Activated naive CD4-positive, alpha-beta T cell (primary cell): ENCODE data around the gene TSPEAR.
"Not testable (repeated sequence)": the region's sequence is repeated elsewhere in the genome, so short reads cannot be mapped to it uniquely, and the experiment has no call there.

Source experiments
- DNase-seq, 4 experiments: peaks; one replicate each; lab custom pipeline; 2025; lab: John Stamatoyannopoulos, UW

TSPEAR gene

DNA sequence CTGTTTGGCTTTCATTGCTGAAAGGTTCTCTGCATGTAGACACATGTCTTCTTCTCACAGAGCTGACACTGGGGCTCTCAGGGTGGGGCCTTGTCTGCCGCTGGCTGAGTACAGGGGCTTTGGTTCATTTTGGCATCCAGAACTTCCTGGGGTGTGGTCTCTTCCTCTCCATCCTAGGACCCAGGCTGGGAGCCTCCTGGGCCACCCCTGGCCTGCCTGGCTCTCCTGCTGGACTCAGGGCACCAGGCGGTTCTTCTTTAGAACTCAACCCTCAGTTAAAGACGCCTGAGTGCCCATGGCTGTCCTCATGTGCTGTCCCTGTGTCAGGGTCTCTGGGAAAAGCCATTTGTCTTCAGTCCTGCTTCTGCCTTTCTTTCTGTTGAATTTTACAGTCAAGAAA lies 125.5 kb downstream of the TSPEAR start:
- no peak for DNase-seq

- no peak for DNase-seq
These were observed 127.6 kb downstream of the TSPEAR start for GRCh38 chr21:44583800-44584147.

DNA sequence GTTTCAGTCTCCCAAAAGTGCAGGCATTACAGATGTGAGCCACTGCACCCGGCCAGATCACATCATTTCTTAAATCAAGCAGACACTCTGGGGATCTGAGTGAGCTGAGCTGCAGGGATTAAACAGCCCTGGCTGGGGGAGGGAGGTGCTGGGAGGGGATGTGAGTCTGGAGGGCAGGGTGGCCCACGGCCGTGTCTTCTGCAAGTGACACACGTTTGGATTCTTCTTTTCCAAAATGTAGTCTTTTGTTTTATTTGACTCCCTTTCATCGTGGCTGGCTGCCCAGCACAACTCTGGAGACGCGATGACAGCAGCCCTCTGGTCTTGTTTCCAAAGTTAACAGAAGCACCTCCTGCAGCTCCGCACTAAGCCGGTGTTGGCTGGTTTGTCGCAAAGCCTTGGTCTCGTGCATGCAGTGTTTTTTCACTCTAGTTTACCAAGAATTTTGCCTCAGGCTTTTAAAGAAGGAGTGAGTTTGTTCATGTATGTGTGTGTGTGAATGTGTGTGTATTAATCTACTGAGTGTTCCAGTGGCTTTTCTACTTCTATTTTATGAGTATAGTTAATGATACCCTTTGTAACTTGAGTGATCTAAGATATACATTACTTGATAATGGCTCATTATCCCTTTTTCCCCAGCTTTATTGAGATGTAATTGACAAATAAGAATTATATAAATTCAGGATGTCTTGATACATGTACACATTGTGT lies 128.1 kb downstream of the TSPEAR start:
- DNase-seq: no peak

- DNase-seq: no peak
These were observed 129.3 kb downstream of the TSPEAR start for GRCh38 chr21:44582055-44582454.

- DNase-seq: no peak
These were observed 130.2 kb downstream of the TSPEAR start for GRCh38 chr21:44581158-44581557.

GRCh38 chr21:44580231-44580821 lies 131.0 kb downstream of the TSPEAR start, which contains the start of gene KRTAP10-5:
Gene KRTAP10-5 (minus strand): TSS chr21:44580604. CDS start chr21:44580578, 26 bp downstream.
- DNase-seq: not testable (repeated sequence)

DNA sequence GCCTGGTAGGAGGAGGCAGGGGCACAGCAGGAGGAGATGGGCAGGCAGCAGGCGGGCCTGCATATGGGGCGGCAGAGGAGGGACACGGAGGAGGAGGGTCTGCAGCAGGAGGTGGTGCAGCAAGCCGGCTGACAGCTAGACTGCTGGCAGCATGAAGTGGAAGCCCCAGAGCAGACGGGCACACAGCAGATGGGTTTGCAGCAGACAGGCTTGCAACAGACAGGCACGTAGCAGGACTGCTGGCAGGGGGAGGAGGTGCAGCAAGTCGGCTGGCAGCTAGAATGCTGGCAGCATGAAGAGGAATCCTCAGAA lies 131.6 kb downstream of the TSPEAR start:
- no peak for DNase-seq

DNA sequence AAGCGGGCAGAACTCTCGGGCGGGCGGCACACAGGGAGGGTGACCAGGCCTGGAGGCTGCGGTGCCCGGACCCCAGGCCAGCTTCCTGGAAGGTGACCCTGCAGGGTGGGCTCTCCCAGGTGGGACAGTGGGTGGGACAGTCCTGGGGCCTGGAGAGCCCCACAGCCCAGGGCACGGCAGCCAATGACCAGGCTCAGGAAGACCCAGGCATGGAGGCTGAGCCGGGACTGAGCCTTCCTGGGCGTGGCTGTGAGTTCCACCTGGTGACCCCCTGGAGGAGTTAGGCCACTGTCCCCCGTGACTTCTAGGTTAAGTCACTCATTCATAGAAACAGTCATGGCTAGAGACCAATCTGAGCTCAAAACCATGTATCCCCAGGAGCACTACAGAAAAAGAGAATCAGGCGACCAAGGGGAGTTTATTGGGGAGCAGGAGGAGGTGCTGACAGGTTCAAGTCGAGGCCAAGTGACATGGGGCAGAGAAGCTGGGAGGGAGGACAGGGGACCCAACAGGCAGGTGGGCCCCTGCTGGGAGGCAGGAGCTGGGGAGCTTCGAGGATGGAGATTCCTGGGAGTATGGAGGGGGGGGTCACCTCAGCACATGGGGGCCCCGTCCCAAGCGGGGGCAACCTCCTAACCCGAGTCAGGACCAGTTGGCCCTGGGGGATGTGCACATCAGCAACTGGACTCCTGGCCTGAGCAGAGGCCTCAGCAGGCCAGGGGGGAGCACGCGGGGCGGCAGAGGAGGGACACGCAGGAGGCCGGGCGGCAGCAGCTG lies 132.1 kb downstream of the TSPEAR start:
- no peak for DNase-seq

- no peak for DNase-seq
These were observed 132.9 kb downstream of the TSPEAR start for GRCh38 chr21:44578371-44579055.

DNA sequence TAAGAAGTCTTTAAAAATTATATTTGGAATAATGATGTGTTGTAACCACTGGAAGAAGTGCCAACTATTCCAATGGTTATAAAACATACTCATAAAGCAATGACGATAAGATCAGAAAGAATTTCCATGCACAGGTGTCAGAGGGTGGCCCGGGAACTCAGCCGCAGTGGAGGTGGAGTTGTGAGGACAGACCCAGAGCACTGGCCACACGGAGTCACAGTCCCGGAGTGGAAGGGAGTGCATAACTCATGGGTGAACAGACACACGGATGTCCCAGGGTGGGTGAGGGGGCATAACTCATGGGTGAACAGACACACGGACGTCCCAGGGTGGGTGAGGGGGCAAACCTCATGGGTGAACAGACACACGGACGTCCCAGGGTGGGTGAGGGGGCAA lies 135.3 kb downstream of the TSPEAR start:
- no peak for DNase-seq

- DNase-seq: no peak
These were observed 135.9 kb downstream of the TSPEAR start for GRCh38 chr21:44575307-44576024.

- no peak for DNase-seq
These were observed 136.7 kb downstream of the TSPEAR start for GRCh38 chr21:44574457-44575306.

- DNase-seq: not testable (repeated sequence)
These were observed 137.5 kb downstream of the TSPEAR start, which contains the start of gene KRTAP10-4 for GRCh38 chr21:44573630-44574456. Gene KRTAP10-4 (plus strand): TSS chr21:44573729. CDS start chr21:44573759, 30 bp downstream.

DNA sequence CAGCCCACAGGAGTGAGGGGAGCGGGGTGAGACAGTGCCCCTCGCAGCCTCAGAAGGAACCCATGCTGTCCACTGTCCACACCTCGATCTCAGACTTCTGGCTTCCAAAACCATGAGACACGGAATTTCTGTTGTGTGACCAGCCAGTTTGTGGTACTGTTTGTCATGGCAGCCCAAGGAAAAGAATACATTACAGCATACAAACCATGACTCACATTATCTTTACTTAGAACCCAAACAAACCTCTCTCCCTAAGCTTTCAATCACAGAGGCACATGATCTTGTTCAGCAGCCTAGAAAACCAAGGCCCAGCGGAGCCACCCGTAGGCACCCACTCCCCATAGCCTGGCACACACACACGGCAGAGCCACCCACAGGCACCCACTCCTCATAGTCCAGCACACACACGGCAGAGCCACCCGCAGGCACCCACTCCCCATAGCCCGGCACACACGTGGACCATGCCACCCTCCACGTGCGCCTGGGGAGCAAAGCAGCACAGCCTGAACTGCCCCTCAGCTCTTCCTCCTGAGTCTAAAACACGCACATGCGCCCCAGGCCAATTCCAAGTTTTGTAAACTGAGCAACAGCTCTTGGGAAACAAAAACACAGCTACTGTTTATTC lies 138.3 kb downstream of the TSPEAR start:
- no peak for DNase-seq

DNA sequence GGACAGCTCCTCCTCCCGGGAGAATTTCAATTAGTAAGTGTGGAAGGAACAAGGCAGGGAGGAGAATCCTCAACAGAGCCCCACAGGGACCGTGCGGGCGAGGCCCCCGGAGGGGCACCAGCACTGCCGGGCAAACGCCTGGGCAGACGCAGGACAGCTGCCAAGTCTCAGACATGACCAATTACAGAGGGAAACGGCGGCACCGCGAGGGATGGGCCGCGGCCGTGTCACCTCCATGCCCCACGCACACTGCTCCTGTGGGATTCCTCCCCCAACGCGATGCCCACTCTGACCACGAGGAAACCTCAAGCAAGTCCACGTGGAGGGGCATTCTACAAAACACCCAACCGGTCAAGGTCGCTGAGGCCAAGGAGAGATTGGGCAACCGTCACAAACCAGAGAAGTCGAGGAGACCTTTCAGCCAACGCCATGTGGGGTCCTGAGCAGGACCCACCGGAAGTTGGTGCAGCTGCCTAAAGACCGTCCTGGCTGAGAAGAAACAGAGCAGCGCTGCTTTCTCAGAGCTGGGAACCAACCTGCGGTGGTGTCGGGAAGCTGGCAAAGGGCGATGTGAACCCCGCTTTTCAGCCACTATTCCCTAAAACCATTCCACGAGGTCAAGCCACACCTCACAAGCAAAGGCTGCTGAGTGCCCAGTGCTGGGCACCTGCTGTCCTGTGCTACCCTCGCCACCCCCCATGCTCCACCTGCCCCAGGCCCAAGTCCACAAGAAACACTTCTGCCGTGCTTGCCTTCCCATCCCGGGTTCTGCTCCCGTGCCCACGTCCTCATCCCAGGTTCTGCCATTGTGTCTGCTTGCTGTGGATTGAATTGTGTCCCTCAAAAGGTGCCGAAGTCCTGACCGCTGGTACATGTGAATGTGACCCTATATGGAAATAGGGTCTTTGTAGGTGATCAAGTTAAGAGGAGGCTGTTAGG lies 139.3 kb downstream of the TSPEAR start:
- DNase-seq: no peak

- DNase-seq: no peak
These were observed 140.1 kb downstream of the TSPEAR start for GRCh38 chr21:44571296-44571695.

DNA sequence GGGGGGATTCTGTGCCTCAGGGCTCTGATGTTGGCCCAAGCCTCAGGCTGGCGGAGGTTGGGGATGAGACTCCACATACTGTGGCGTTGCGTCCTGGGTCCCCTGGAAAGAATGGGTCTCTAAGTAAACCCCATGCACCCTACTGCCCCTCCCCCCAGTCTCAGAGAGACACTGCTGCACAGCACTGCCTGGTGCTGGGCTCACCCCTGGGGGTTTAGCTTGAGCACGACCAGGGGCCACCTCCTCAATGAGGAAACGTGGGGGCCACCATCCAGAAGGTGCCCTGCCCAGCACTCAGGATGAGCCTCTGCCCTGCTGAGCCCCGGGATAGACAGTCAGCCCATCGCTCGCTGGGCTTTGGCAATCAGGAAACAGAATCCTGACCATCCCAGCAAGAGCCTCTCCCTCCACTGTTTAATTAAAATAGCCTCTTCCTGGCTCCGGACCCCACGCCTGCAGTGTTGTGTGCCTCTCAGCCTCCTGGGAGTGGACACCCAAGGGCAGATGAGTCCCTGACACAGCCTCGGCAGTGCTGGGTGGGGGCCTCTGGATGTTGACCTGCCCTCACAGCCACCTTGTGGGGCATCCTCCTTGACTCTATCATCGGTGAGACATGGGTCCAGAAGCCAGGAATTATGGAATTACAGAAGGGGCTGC lies 141.4 kb downstream of the TSPEAR start:
- DNase-seq: no peak
